Astrocyte of the spinal cord (primary cell): Measurements from ENCODE around the gene ADAM29.
"Not testable (repeated sequence)": the region's sequence is repeated elsewhere in the genome, so short reads cannot be mapped to it uniquely, and the experiment has no call there.

Experiments used
- DNase-seq: peaks from one replicate; pipeline ENCODE4 v3.0.0; 2011; ENCODE audit warnings: low read depth, low spot score
- H3K4me3 ChIP-seq: 2 replicates; pipeline ENCODE4 v1.5.1; 2011; ENCODE audit warnings: low read depth, mild to moderate bottlenecking, low read length, moderate library complexity
- in situ Hi-C: cut with HindIII; loops from 2 replicates; pipeline ENCODE4 v1.10.0; 2017; ENCODE audit warnings: low sequenced_read_pairs
- TF ChIP-seq, protein P1 (sequence below): IDR thresholded peaks from 2 replicates; pipeline ENCODE4 v1.5.1; 2012; ENCODE audit warnings: low read depth, mild to moderate bottlenecking, low read length, inconsistent platforms

The ADAM29 gene

DNA sequence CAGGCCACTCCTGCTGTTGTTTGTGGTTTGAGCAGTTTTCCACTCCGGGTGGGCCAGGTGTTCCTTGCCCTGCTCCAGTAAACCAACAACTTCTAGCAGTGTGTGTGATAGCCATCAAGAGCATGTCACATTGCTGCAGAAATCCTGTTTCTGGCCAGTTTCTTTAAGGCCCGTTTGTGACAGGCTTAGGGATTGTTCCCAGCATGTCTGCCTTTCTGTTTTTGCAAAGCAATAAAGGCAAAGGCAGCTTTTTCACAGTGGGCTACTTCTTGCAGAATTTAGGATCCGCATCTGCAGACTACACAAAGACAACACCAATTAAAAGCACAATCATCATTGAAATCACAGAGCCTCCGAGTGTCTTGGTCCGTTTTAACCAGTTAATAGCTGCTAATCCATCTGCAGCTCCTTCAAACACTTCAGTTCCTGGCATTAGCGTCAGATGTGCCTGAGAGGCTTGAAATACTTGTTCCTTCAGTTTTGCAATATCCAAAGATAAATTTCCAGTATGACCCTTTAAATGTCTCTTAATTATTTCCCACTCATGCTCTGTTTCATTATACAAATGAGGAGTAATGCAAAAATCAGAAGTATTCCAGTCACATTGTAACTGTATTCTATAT is 65.1 kb downstream of the ADAM29 start:
- in situ Hi-C loops: no loop called here
- TF ChIP-seq, protein P1, sequence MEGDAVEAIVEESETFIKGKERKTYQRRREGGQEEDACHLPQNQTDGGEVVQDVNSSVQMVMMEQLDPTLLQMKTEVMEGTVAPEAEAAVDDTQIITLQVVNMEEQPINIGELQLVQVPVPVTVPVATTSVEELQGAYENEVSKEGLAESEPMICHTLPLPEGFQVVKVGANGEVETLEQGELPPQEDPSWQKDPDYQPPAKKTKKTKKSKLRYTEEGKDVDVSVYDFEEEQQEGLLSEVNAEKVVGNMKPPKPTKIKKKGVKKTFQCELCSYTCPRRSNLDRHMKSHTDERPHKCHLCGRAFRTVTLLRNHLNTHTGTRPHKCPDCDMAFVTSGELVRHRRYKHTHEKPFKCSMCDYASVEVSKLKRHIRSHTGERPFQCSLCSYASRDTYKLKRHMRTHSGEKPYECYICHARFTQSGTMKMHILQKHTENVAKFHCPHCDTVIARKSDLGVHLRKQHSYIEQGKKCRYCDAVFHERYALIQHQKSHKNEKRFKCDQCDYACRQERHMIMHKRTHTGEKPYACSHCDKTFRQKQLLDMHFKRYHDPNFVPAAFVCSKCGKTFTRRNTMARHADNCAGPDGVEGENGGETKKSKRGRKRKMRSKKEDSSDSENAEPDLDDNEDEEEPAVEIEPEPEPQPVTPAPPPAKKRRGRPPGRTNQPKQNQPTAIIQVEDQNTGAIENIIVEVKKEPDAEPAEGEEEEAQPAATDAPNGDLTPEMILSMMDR: no peak
- no peak for DNase-seq
- no peak overlapping the region for H3K4me3 ChIP-seq

- DNase-seq, H3K4me3 ChIP-seq, in situ Hi-C loops: not testable (repeated sequence)
Observed at GRCh38 chr4:174983870-174984269, 65.7 kb downstream of the ADAM29 start.

- DNase-seq: no peak
- TF ChIP-seq, protein P1: no peak
- in situ Hi-C loops: no loop called here
- H3K4me3 ChIP-seq: no peak overlapping the region
Observed at GRCh38 chr4:174989791-174990190, 71.6 kb downstream of the ADAM29 start.

DNA sequence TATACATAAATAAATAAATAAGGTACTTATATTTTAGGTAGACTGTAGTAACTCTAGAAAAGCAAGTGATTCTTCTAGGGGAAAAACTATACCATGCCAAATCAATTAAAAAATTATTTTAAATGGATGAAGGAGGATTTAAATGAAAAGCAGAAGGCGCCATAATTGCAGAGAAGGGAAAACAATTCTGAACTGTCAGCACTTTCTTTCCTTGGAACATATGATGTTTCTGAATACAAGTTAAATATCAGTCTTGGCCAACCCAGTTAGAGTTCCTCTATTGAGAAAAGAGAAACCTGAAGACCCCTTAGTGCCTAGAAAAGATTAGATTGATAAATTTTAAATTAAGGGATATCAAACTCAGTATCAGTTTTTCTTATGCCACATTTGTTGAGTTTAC is 75.8 kb downstream of the ADAM29 start:
- H3K4me3 ChIP-seq: no peak overlapping the region
- in situ Hi-C loops: no loop called here
- TF ChIP-seq, protein P1: no peak
- no peak for DNase-seq

DNA sequence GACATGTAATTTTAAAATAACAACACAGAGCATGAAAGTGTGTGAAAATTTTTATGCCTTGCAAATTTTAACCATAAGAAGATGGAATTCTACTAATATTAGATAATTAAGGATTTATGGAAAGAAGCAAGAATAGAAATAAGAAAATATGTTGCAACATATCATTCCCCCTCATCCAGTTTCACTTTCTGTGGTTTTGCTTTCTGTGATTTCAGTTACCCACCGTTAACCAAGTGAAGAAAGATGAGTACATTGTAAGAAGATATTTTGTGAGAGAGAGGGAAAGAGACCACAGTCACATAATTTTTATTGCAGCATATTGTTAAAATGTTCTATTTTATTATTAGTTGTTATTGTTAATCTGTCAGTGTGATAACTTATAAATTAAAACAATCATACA is 77.9 kb downstream of the ADAM29 start:
- no peak for DNase-seq
- TF ChIP-seq, protein P1: no peak
- in situ Hi-C loops: no loop called here
- H3K4me3 ChIP-seq: no peak overlapping the region

GRCh38 chr4:174999407-174999806 is 81.2 kb downstream of the ADAM29 start:
- TF ChIP-seq, protein P1: no peak
- no peak overlapping the region for H3K4me3 ChIP-seq
- in situ Hi-C loops: no loop called here
- peak; percentile 67 for DNase-seq

DNA sequence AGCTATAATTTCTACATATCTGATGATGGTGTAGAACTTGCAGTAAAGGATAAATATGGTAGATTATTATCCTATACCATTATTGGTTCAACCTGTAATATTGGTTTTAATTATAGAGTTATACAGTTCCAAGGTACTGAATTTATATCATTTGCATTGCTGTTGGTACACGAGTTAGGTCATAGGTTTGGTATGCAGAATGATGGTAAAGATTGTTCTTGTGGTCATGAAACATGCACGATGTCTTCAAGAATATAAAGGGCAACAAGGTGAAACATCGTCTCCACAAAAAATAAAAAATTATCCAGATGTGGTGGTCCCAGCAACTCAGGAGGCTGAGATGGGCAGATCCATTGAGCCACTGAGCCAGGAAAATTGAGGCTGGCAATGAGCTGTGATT is 99.6 kb downstream of the ADAM29 start:
- no peak overlapping the region for H3K4me3 ChIP-seq
- in situ Hi-C loops: no loop called here
- TF ChIP-seq, protein P1: no peak
- DNase-seq: no peak

GRCh38 chr4:175019447-175019846 is 101.3 kb downstream of the ADAM29 start:
- in situ Hi-C loops, DNase-seq: not testable (repeated sequence)

More at GRCh38 chr4:175019447-175019846, 101.3 kb downstream of the ADAM29 start:
- not testable (repeated sequence) for H3K4me3 ChIP-seq
